HEK293 (cell line): ENCODE data around the gene ZNF668.

Experiments
- EGR2 ChIP-seq: fragments of 450-650 bp; formaldehyde crosslinking; IDR thresholded peaks from 2 replicates; pipeline ENCODE4 v1.5.1; 2016; ENCODE audit warnings: low read depth, missing biosample characterization, missing genetic modification characterization
- FEZF1 ChIP-seq: fragments of 450-650 bp; formaldehyde crosslinking; IDR thresholded peaks from 2 replicates; pipeline ENCODE4 v1.5.1; 2016; ENCODE audit warnings: missing biosample characterization, missing genetic modification characterization
- GLIS1 ChIP-seq: fragments of 450-650 bp; formaldehyde crosslinking; IDR thresholded peaks from 2 replicates; pipeline ENCODE4 v1.5.1; 2016; ENCODE audit warnings: missing biosample characterization, missing genetic modification characterization
- HOXC10 ChIP-seq: sonication (generic); formaldehyde crosslinking; IDR thresholded peaks from 2 replicates; pipeline ENCODE4 v1.8.1; 2023; ENCODE audit warnings: mild to moderate bottlenecking, missing genetic modification reagents
- KLF16 ChIP-seq: fragments of 450-650 bp; formaldehyde crosslinking; IDR thresholded peaks from 2 replicates; pipeline ENCODE4 v1.5.1; 2017; ENCODE audit warnings: missing biosample characterization, missing genetic modification characterization
- KLF7 ChIP-seq: fragments of 450-650 bp; formaldehyde crosslinking; IDR thresholded peaks from 2 replicates; pipeline ENCODE4 v1.5.1; 2016; ENCODE audit warnings: missing biosample characterization, missing genetic modification characterization, borderline replicate concordance
- KLF8 ChIP-seq: fragments of 450-650 bp; formaldehyde crosslinking; IDR thresholded peaks from 2 replicates; pipeline ENCODE4 v1.5.1; 2016; ENCODE audit warnings: missing biosample characterization, missing genetic modification characterization
- SCRT1 ChIP-seq: fragments of 450-650 bp; formaldehyde crosslinking; IDR thresholded peaks from 2 replicates; pipeline ENCODE4 v1.5.1; 2016; ENCODE audit warnings: missing biosample characterization, missing genetic modification characterization, borderline replicate concordance
- SCRT2 ChIP-seq: fragments of 450-650 bp; formaldehyde crosslinking; IDR thresholded peaks from 2 replicates; pipeline ENCODE4 v1.5.1; 2016; ENCODE audit warnings: missing biosample characterization, missing genetic modification characterization
- SETDB1 ChIP-seq: IDR thresholded peaks from one replicate; pipeline ENCODE4 v1.6.1; 2017; ENCODE audit warnings: mild to moderate bottlenecking, low read length, moderate library complexity, mixed read lengths; ENCODE audit not compliant: insufficient read length
- YY1 ChIP-seq: fragments of 450-650 bp; formaldehyde crosslinking; IDR thresholded peaks from 2 replicates; pipeline ENCODE4 v1.5.1; 2018; ENCODE audit warnings: missing biosample characterization, missing genetic modification characterization
- YY2 ChIP-seq: fragments of 450-650 bp; formaldehyde crosslinking; IDR thresholded peaks from 2 replicates; pipeline ENCODE4 v1.5.1; 2016; ENCODE audit warnings: missing biosample characterization, missing genetic modification characterization
- ZBTB10 ChIP-seq: fragments of 450-650 bp; formaldehyde crosslinking; IDR thresholded peaks from 2 replicates; pipeline ENCODE4 v1.5.1; 2016; ENCODE audit warnings: missing biosample characterization, missing genetic modification characterization
- ZBTB8A ChIP-seq: fragments of 450-650 bp; formaldehyde crosslinking; IDR thresholded peaks from 2 replicates; pipeline ENCODE4 v1.5.1; 2016; ENCODE audit warnings: missing biosample characterization, missing genetic modification characterization
- ZFHX2 ChIP-seq: fragments of 450-650 bp; formaldehyde crosslinking; conservative IDR thresholded peaks from 2 replicates; pipeline ENCODE4 v1.5.1; 2016; ENCODE audit warnings: missing biosample characterization, missing genetic modification characterization
- ZNF140 ChIP-seq: fragments of 450-650 bp; formaldehyde crosslinking; IDR thresholded peaks from 2 replicates; pipeline ENCODE4 v1.5.1; 2016; ENCODE audit warnings: missing biosample characterization, missing genetic modification characterization
- ZNF544 ChIP-seq: fragments of 450-650 bp; formaldehyde crosslinking; IDR thresholded peaks from 2 replicates; pipeline ENCODE4 v1.5.0; 2017; ENCODE audit warnings: missing biosample characterization, missing genetic modification characterization
- ZNF585B ChIP-seq: fragments of 450-650 bp; formaldehyde crosslinking; IDR thresholded peaks from 2 replicates; pipeline ENCODE4 v1.5.1; 2016; ENCODE audit warnings: missing biosample characterization, missing genetic modification characterization
- ZNF664 ChIP-seq: fragments of 450-650 bp; formaldehyde crosslinking; IDR thresholded peaks from 2 replicates; pipeline ENCODE4 v1.5.1; 2016; ENCODE audit warnings: missing biosample characterization, missing genetic modification characterization
- ZSCAN18 ChIP-seq: fragments of 450-650 bp; formaldehyde crosslinking; IDR thresholded peaks from 2 replicates; pipeline ENCODE4 v1.5.1; 2016; ENCODE audit warnings: missing biosample characterization, missing genetic modification characterization
- TF ChIP-seq, protein P1 (sequence below): fragments of 450-650 bp; formaldehyde crosslinking; conservative IDR thresholded peaks from 2 replicates; pipeline ENCODE4 v1.5.1; 2016; ENCODE audit warnings: low read depth, missing biosample characterization, missing genetic modification characterization

The ZNF668 gene

DNA sequence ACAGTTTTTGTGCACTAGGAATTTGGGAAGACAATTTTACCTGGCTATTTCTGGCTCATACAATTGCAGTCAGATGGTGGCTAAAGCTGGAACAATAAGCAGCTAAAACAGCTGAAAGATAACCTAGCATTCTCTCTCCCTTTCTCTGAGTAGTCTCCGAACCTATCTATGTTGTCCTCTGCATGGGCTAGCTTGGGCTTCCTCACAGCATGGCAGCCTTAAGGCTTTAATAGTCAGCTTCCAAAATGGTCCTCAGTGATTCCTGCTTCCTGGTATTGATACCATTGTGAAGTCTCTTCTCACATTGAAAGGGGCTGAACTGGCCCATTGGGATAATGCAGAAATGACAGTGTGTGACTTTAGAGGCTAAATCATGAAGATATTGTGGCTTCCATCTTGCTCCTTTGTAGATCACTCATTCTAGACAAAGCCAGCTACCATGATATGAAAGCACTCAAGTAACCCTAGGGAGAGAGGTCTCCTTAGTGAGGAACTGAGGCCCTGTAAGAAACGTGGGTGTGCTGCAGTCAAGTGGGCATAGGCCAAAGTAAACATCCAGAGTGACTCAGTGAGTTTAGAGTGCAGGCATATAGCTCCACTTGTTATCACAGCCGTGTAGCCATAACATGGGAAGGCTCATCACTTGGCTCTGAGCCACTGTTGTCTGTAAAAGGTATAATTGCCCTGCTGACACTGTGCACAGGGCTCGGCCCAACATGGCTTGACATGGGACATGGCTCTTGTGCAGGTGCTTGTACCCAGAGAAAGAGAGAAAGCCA is 26.0 kb upstream of the ZNF668 start (continued):
- TF ChIP-seq KLF16 (tag by site-specific recombination) (no peak), ZNF140 (tag by site-specific recombination) (no peak), KLF8 (no peak), SETDB1 (no peak), GLIS1 (tag by site-specific recombination) (no peak), ZNF544 (tag by site-specific recombination) (no peak), FEZF1 (tag by site-specific recombination) (no peak), ZBTB8A (tag by site-specific recombination) (no peak), ZNF585B (no peak), EGR2 (tag by site-specific recombination) (peak; percentile 68; the same call in 1 of the 2 replicates), YY1 (tag by site-specific recombination) (0 out of 2 replicates have a peak, but pooled peaks have one; percentile 16), ZSCAN18 (tag by site-specific recombination) (no peak), ZFHX2 (peak; percentile 43; the same call in 1 of the 2 replicates), ZBTB10 (no peak), SCRT2 (no peak), KLF7 (tag by site-specific recombination) (no peak), SCRT1 (no peak), HOXC10 (CRISPR knock-in tag) (no peak), YY2 (tag by site-specific recombination) (no peak), ZNF664 (tag by site-specific recombination) (no peak)
- TF ChIP-seq, protein P1, sequence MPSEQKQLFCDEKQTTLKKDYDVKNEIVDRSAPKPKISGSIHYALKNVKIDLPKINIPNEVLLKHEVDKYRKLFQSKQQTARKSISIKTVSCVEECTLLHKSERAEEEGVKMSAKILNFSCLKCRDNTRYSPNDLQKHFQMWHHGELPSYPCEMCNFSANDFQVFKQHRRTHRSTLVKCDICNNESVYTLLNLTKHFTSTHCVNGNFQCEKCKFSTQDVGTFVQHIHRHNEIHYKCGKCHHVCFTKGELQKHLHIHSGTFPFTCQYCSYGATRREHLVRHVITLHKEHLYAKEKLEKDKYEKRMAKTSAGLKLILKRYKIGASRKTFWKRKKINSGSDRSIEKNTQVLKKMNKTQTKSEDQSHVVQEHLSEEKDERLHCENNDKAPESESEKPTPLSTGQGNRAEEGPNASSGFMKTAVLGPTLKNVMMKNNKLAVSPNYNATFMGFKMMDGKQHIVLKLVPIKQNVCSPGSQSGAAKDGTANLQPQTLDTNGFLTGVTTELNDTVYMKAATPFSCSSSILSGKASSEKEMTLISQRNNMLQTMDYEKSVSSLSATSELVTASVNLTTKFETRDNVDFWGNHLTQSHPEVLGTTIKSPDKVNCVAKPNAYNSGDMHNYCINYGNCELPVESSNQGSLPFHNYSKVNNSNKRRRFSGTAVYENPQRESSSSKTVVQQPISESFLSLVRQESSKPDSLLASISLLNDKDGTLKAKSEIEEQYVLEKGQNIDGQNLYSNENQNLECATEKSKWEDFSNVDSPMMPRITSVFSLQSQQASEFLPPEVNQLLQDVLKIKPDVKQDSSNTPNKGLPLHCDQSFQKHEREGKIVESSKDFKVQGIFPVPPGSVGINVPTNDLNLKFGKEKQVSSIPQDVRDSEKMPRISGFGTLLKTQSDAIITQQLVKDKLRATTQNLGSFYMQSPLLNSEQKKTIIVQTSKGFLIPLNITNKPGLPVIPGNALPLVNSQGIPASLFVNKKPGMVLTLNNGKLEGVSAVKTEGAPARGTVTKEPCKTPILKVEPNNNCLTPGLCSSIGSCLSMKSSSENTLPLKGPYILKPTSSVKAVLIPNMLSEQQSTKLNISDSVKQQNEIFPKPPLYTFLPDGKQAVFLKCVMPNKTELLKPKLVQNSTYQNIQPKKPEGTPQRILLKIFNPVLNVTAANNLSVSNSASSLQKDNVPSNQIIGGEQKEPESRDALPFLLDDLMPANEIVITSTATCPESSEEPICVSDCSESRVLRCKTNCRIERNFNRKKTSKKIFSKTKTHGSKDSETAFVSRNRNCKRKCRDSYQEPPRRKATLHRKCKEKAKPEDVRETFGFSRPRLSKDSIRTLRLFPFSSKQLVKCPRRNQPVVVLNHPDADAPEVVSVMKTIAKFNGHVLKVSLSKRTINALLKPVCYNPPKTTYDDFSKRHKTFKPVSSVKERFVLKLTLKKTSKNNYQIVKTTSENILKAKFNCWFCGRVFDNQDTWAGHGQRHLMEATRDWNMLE: no peak
